NCI-H460 (cell line): ENCODE data around the gene PALM3. TPM values are rescaled to one million over a fixed set of nuclear protein-coding genes. Genes with fewer than 3 reads are reported as not detected.

ENCODE experiments used
- DNase-seq: peaks from one replicate; pipeline ENCODE4 v3.0.0-alpha.2; 2016; ENCODE audit warnings: low read depth; ENCODE audit errors: extremely low read depth
- polyA plus RNA-seq: library from polyadenylated mRNA; depleted of rRNA; stranded (reverse); fragments of >200 nt; gene quantifications from 2 replicates; pipeline ENCODE4 v1.2.3, GENCODE V29; 2014; cell fraction: nucleus; rRNA removed
- total RNA-seq: library from RNA; depleted of rRNA; stranded (reverse); fragments of >200 nt; shearing (Covaris generic); gene quantifications from 2 replicates; pipeline ENCODE4 v1.2.3, GENCODE V29; 2014; rRNA removed

Gene PALM3
- total RNA-seq = not detected in 2 replicates
- 0.40 and 0.73 TPM in 2 replicates for polyA plus RNA-seq

GRCh38 chr19:14061751-14062557 is at the start of gene PALM3:
Gene PALM3 (minus strand): TSS chr19:14062076. CDS start chr19:14061980, 96 bp downstream.
- no peak for DNase-seq

GRCh38 chr19:14111486-14111885 is 49.6 kb upstream of the PALM3 start:
- no peak for DNase-seq

- no peak for DNase-seq
These were observed 48.8 kb upstream of the PALM3 start for GRCh38 chr19:14110650-14111049.

- no peak for DNase-seq
These were observed 45.9 kb upstream of the PALM3 start for GRCh38 chr19:14107581-14108461.

- DNase-seq = no peak
These were observed 45.0 kb upstream of the PALM3 start for GRCh38 chr19:14106840-14107239.

GRCh38 chr19:14105680-14106079 is 43.8 kb upstream of the PALM3 start:
- DNase-seq = no peak

GRCh38 chr19:14103310-14103709 is 41.4 kb upstream of the PALM3 start:
- no peak for DNase-seq

GRCh38 chr19:14102756-14103155 is 40.9 kb upstream of the PALM3 start:
- DNase-seq = no peak

GRCh38 chr19:14102102-14102696 is 40.3 kb upstream of the PALM3 start:
- no peak for DNase-seq

GRCh38 chr19:14101003-14101545 is 39.2 kb upstream of the PALM3 start:
- DNase-seq = no peak

- DNase-seq = no peak
These were observed 35.8 kb upstream of the PALM3 start for GRCh38 chr19:14097532-14098151.

- DNase-seq = no peak
These were observed 34.6 kb upstream of the PALM3 start for GRCh38 chr19:14096272-14096992.

- DNase-seq = no peak
These were observed 33.0 kb upstream of the PALM3 start for GRCh38 chr19:14094854-14095253.

GRCh38 chr19:14093117-14093823 is 31.4 kb upstream of the PALM3 start:
- DNase-seq = no peak

GRCh38 chr19:14091813-14092462 is 30.1 kb upstream of the PALM3 start:
- DNase-seq = no peak

- DNase-seq = no peak
These were observed 29.4 kb upstream of the PALM3 start for GRCh38 chr19:14091081-14091812.

- peak; percentile 77 for DNase-seq
These were observed 28.7 kb upstream of the PALM3 start, which contains the start of gene SAMD1 for GRCh38 chr19:14090509-14091080. Gene SAMD1 (minus strand): TSS chr19:14090751.
